Sciatic nerve (tissue), 2 donors: ENCODE results near the gene PAK6. TPM values are rescaled to one million over a fixed set of nuclear protein-coding genes. Genes with fewer than 3 reads are reported as not detected.

Experiments
- ATAC-seq: fragments of 200-7000 bp; cut with Tn5 transposase; one replicate; pipeline ENCODE4 v1.9.1; 2020; ENCODE audit warnings: mild to moderate bottlenecking, moderate library complexity
- DNase-seq: peaks from one replicate; pipeline ENCODE4 v3.0.0-alpha.2; 2020; ENCODE audit warnings: low spot score
- intact Hi-C: fragments of 100-400 bp; cut with DNase I; formaldehyde crosslinking; loops from one replicate; pipeline ENCODE4 v1.14.2; 2022
- total RNA-seq: library from RNA; stranded (reverse); fragmentation: NEBNext Ultra II Directional; extraction: Animal tissue kit (Norgen Biotek cat#: 25700); gene quantifications from one replicate; pipeline ENCODE4 v1.2.1, GENCODE V29; 2021
- donor health status: DM: no; HTN: no; CAD: no.
- donor health status: DM: no; HTN: no; CAD: no.

Gene PAK6
- total RNA-seq, 1 donor from 2014 or later, result 0.31 TPM

- no peak for ATAC-seq
- no peak for DNase-seq
- intact Hi-C loops, result loop anchor here (5.0 kb wide), 1 partner anchor 139 kb away; no protein-coding TSS in a partner anchor
These were observed 44.2 kb downstream of the PAK6 start, which contains the start of gene ANKRD63 for GRCh38 chr15:40282869-40283614. TSS of gene ANKRD63 (minus strand) at chr15:40283064. CDS start at chr15:40282586, 478 bp downstream.

GRCh38 chr15:40283615-40284300, 44.9 kb downstream of the PAK6 start:
- ATAC-seq (no peak), DNase-seq (no peak)
- intact Hi-C loops, result loop anchor here (5.0 kb wide), 1 partner anchor 139 kb away; no protein-coding TSS in a partner anchor

GRCh38 chr15:40285151-40285550, 46.3 kb downstream of the PAK6 start:
- intact Hi-C loops, result no loop called here
- no peak for ATAC-seq
- no peak for DNase-seq

GRCh38 chr15:40285554-40286011, 46.7 kb downstream of the PAK6 start:
- intact Hi-C loops, result no loop called here
- ATAC-seq (no peak), DNase-seq (no peak)

- no peak for ATAC-seq
- intact Hi-C loops, result no loop called here
- DNase-seq, result no peak
These were observed 47.2 kb downstream of the PAK6 start for GRCh38 chr15:40286061-40286532.

- ATAC-seq, result no peak
- intact Hi-C loops, result no loop called here
- no peak for DNase-seq
These were observed 47.9 kb downstream of the PAK6 start for GRCh38 chr15:40286794-40287193.

- intact Hi-C loops, result no loop called here
These were observed 48.6 kb downstream of the PAK6 start for GRCh38 chr15:40287505-40287904.

GRCh38 chr15:40287968-40288367, 49.1 kb downstream of the PAK6 start:
- DNase-seq (no peak), ATAC-seq (no peak)
- intact Hi-C loops, result no loop called here

More at GRCh38 chr15:40287505-40287904, 48.6 kb downstream of the PAK6 start:
- ATAC-seq (no peak), DNase-seq (no peak)

- ATAC-seq (no peak), DNase-seq (no peak)
- intact Hi-C loops, result no loop called here
These were observed 50.4 kb downstream of the PAK6 start for GRCh38 chr15:40289140-40289775.

- DNase-seq (no peak), ATAC-seq (no peak)
- intact Hi-C loops, result no loop called here
These were observed 51.7 kb downstream of the PAK6 start for GRCh38 chr15:40290545-40290917.

- ATAC-seq, result peak; percentile 50
- intact Hi-C loops, result no loop called here
- no peak for DNase-seq
These were observed 52.2 kb downstream of the PAK6 start for GRCh38 chr15:40290918-40291574.

GRCh38 chr15:40292246-40292645, 53.4 kb downstream of the PAK6 start:
- ATAC-seq (no peak), DNase-seq (no peak)
- intact Hi-C loops, result no loop called here

- intact Hi-C loops, result no loop called here
- no peak for ATAC-seq
- DNase-seq, result no peak
These were observed 54.1 kb downstream of the PAK6 start for GRCh38 chr15:40293006-40293405.

GRCh38 chr15:40293905-40294895, 55.3 kb downstream of the PAK6 start:
- ATAC-seq, result no peak
- DNase-seq, result no peak
- intact Hi-C loops, result no loop called here

GRCh38 chr15:40295297-40295696, 56.4 kb downstream of the PAK6 start:
- DNase-seq (no peak), ATAC-seq (no peak)
- intact Hi-C loops, result no loop called here

- intact Hi-C loops, result no loop called here
- DNase-seq, result no peak
- no peak for ATAC-seq
These were observed 57.2 kb downstream of the PAK6 start for GRCh38 chr15:40295877-40296560.

GRCh38 chr15:40296561-40297230, 57.8 kb downstream of the PAK6 start:
- ATAC-seq (no peak), DNase-seq (no peak)
- intact Hi-C loops, result no loop called here
